ENCODE results near the gene BBX. TPM values are rescaled to one million over a fixed set of nuclear protein-coding genes. Genes with fewer than 3 reads are reported as not detected.

Gene BBX
- total RNA-seq, 5 donors from 2014 or later (not counting 1 experiment from before 2014, with no cell fraction given), result 67.7 to 89.8 (median 82.0) TPM

DNA sequence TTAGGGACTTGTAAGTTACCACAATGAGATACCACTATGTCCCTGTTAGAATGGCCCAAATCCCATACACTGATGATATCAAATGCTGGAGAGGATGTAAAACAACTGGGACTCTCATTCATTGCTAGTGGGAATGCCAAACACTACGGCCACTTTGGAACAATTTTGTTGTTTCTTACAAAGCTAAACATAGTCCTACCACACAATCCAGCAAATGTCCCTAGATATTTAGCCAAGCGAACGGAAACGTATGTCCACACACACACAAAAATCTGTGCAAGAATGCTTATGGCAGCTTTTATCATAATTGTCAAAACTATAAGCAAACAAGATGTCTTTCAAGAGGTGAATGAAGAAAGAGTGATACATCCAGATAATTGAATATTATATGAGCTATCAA is 296.9 kb downstream of the BBX start:
- Histone ChIP-seq H3K4me1 (ENCODE audit: control insufficient read depth in 1 of 2, extremely low read depth in 1 of 2, insufficient read depth in 2 of 2, low read length in 2 of 2) (no peaks in the 10 kb centered on the region), H3K27ac (ENCODE audit: low read length) (no peak overlapping the region), H3K4me3 (ENCODE audit: control insufficient read depth in 1 of 2, extremely low read depth in 1 of 2, low read length in 1 of 2) (no peak overlapping the region), H3K27me3 (replicated peaks in 1 of 2; ENCODE audit: control insufficient read depth in 2 of 2, extremely low read depth in 1 of 2, insufficient read depth in 2 of 2, low read length in 1 of 2) (peaks cover 0 to 7% of the 10 kb centered on the region in 2 experiments), H3K36me3 (ENCODE audit: control insufficient read depth in 2 of 2, extremely low read depth in 1 of 2, insufficient read depth in 1 of 2, low read length in 1 of 2) (no peaks in the 10 kb centered on the region), H3K9me3 (no peaks in the 10 kb centered on the region)
- Mint-ChIP-seq H3K27ac (no peak overlapping the region), H3K4me1 (no peaks in the 10 kb centered on the region), H3K36me3 (no peaks in the 10 kb centered on the region), H3K9me3 (no peaks in the 10 kb centered on the region), H3K4me3 (no peak overlapping the region), H3K27me3 (peaks cover 18 to 30% of the 10 kb centered on the region in 2 donors)
- 71% methylated on average over 1 of the region's 4 CpGs for WGBS (ENCODE audit: insufficient coverage)
- ATAC-seq (replicated peaks in 1 of 4), result no peak
- CTCF ChIA-PET, result no interaction called here
- POLR2A ChIA-PET, result no interaction called here
- DNase-seq, result no peak

DNA sequence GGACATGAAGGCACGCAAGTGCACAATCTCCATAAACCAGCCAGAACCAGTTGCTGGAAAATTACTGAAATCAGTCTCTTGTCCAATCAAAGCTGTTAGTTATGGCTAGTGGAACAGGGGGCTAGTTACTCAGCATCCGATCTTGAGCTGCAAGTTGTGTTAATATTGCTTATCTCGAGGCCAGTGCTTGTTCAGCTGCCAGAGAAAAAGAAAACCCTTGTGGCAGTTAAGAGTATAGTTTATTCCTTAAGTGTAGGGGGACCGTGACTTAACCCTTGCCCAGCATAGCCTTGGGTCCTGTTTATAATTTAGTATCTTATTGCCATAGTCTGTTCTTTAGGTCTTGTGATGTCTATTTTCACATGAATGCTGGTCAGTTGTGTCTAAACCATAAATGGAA is 299.5 kb downstream of the BBX start:
- ATAC-seq (replicated peaks in 1 of 4), result no peak
- H3K36me3 Mint-ChIP-seq, result no peaks in the 10 kb centered on the region
- no peak for DNase-seq
- Histone ChIP-seq H3K4me1 (ENCODE audit: control insufficient read depth in 1 of 2, extremely low read depth in 1 of 2, insufficient read depth in 2 of 2, low read length in 2 of 2) (no peaks in the 10 kb centered on the region), H3K27me3 (replicated peaks in 1 of 2; ENCODE audit: control insufficient read depth in 2 of 2, extremely low read depth in 1 of 2, insufficient read depth in 2 of 2, low read length in 1 of 2) (peaks cover 0 to 7% of the 10 kb centered on the region in 2 experiments), H3K4me3 (ENCODE audit: control insufficient read depth in 1 of 2, extremely low read depth in 1 of 2, low read length in 1 of 2) (no peak overlapping the region), H3K36me3 (ENCODE audit: control insufficient read depth in 2 of 2, extremely low read depth in 1 of 2, insufficient read depth in 1 of 2, low read length in 1 of 2) (no peaks in the 10 kb centered on the region), H3K9me3 (no peaks in the 10 kb centered on the region), H3K27ac (ENCODE audit: low read length) (no peak overlapping the region)
- ChIA-PET POLR2A (no interaction called here), CTCF (interaction anchor here in 1 of 2 donors (0.6 kb wide), 1 partner anchor 671 kb away, joined by 5 read pairs; no protein-coding TSS in a partner anchor)
- no peaks in the 10 kb centered on the region for H3K4me1 Mint-ChIP-seq
- no peaks in the 10 kb centered on the region for H3K9me3 Mint-ChIP-seq
- no peak overlapping the region for H3K4me3 Mint-ChIP-seq
- WGBS (ENCODE audit: insufficient coverage), result 94% methylated on average over 3 of the region's 4 CpGs
- no peak overlapping the region for H3K27ac Mint-ChIP-seq
- H3K27me3 Mint-ChIP-seq, result peaks cover 18 to 32% of the 10 kb centered on the region in 2 donors

DNA sequence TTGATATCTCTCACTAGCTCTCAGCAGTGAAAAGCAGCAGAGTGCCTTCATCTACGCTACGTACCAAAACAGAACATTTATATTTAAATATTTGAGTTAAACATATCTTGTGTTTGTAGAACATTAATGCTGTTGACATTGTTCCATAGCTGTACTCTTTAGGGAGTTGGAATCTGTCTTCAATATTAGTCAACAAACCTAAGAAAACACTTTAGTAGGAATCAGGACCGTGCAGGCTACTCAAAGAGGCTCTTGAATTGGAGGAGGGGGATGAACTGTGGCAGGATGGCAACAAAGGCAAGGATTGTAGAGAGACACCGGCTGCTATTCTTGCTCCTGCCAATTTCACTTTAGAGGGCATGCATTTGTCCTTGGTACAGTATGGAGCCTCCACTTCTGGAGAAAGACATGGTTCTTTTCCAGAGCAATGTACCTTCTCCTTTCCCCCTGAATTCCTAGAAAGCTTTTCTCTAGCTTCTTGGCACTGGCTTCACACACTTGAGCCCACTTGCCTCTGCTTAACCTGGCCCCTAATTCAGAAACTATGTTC is 302.1 kb downstream of the BBX start:
- Histone ChIP-seq H3K9me3 (no peaks in the 10 kb centered on the region), H3K27ac (ENCODE audit: low read length) (no peak overlapping the region), H3K36me3 (ENCODE audit: control insufficient read depth in 2 of 2, extremely low read depth in 1 of 2, insufficient read depth in 1 of 2, low read length in 1 of 2) (no peaks in the 10 kb centered on the region), H3K4me3 (ENCODE audit: control insufficient read depth in 1 of 2, extremely low read depth in 1 of 2, low read length in 1 of 2) (no peak overlapping the region), H3K27me3 (replicated peaks in 1 of 2; ENCODE audit: control insufficient read depth in 2 of 2, extremely low read depth in 1 of 2, insufficient read depth in 2 of 2, low read length in 1 of 2) (peaks cover 0 to 4% of the 10 kb centered on the region in 2 experiments), H3K4me1 (ENCODE audit: control insufficient read depth in 1 of 2, extremely low read depth in 1 of 2, insufficient read depth in 2 of 2, low read length in 2 of 2) (no peaks in the 10 kb centered on the region)
- ChIA-PET CTCF (no interaction called here), POLR2A (no interaction called here)
- 100% methylated on average over 1 of the region's 4 CpGs for WGBS (ENCODE audit: insufficient coverage)
- H3K27ac Mint-ChIP-seq, result no peak overlapping the region
- H3K36me3 Mint-ChIP-seq, result no peaks in the 10 kb centered on the region
- DNase-seq, result no peak
- no peaks in the 10 kb centered on the region for H3K9me3 Mint-ChIP-seq
- no peak overlapping the region for H3K4me3 Mint-ChIP-seq
- peaks cover 12 to 20% of the 10 kb centered on the region in 2 donors for H3K27me3 Mint-ChIP-seq
- no peaks in the 10 kb centered on the region for H3K4me1 Mint-ChIP-seq
- ATAC-seq (replicated peaks in 1 of 4), result no peak

DNA sequence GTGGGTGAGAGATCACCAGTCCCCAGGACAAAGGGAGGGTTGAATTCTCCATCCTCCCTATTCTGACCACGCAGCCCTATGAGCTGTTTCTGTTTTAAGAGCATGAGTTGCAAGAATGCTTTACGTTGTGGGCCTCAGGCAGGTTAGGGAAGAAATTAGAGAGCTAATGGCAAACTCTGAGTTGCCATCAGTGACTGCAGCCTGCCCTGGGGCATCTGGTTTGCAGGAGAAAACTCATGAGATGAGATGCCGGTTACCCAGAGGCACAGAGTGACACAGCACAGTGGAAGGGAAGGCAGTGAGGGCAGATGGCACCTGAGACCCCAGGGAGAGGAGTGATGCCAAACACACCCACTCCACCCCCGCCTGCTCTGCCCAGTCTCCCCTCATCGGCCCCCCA is 302.8 kb downstream of the BBX start:
- H3K4me3 Mint-ChIP-seq, result no peak overlapping the region
- H3K9me3 ChIP-seq, result no peaks in the 10 kb centered on the region
- no peaks in the 10 kb centered on the region for H3K4me1 ChIP-seq (ENCODE audit: control insufficient read depth in 1 of 2, extremely low read depth in 1 of 2, insufficient read depth in 2 of 2, low read length in 2 of 2)
- no peak overlapping the region for H3K27ac ChIP-seq (ENCODE audit: low read length)
- no peak for DNase-seq
- no peak overlapping the region for H3K4me3 ChIP-seq (ENCODE audit: control insufficient read depth in 1 of 2, extremely low read depth in 1 of 2, low read length in 1 of 2)
- H3K4me1 Mint-ChIP-seq, result no peaks in the 10 kb centered on the region
- ChIA-PET POLR2A (no interaction called here), CTCF (no interaction called here)
- no peak overlapping the region for H3K27ac Mint-ChIP-seq
- WGBS (ENCODE audit: insufficient coverage), result no CpG with 5 or more reads among the region's 5 CpGs
- H3K36me3 ChIP-seq (ENCODE audit: control insufficient read depth in 2 of 2, extremely low read depth in 1 of 2, insufficient read depth in 1 of 2, low read length in 1 of 2), result no peaks in the 10 kb centered on the region
- peaks cover 11 to 15% of the 10 kb centered on the region in 2 donors for H3K27me3 Mint-ChIP-seq
- no peak for ATAC-seq (replicated peaks in 1 of 4)
- no peaks in the 10 kb centered on the region for H3K27me3 ChIP-seq (replicated peaks in 1 of 2; ENCODE audit: control insufficient read depth in 2 of 2, extremely low read depth in 1 of 2, insufficient read depth in 2 of 2, low read length in 1 of 2)
- H3K9me3 Mint-ChIP-seq, result no peaks in the 10 kb centered on the region
- no peaks in the 10 kb centered on the region for H3K36me3 Mint-ChIP-seq

DNA sequence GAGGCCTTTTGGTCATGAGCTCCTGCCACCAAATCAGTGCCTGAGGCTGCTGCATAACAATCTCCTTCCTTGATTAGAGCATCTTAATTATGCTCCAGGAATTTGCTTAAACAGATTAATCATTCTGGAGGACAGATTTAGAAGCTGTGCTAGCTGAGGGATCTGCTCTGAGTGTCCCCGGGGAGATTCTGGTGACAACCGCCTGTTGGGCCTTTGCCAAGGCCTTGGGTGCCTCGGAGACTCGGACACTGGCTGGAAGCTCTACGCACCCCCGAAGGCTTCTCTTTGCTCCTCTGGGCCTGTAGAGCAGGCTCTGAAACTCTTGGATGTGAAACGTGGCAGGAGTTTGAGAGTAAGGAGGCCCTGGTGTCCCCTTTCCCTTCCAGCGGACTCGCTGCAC is 304.0 kb downstream of the BBX start:
- POLR2A ChIA-PET, result no interaction called here
- no peaks in the 10 kb centered on the region for H3K9me3 Mint-ChIP-seq
- Histone ChIP-seq H3K27ac (ENCODE audit: low read length) (no peak overlapping the region), H3K4me3 (ENCODE audit: control insufficient read depth in 1 of 2, extremely low read depth in 1 of 2, low read length in 1 of 2) (no peak overlapping the region), H3K4me1 (ENCODE audit: control insufficient read depth in 1 of 2, extremely low read depth in 1 of 2, insufficient read depth in 2 of 2, low read length in 2 of 2) (no peaks in the 10 kb centered on the region), H3K36me3 (ENCODE audit: control insufficient read depth in 2 of 2, extremely low read depth in 1 of 2, insufficient read depth in 1 of 2, low read length in 1 of 2) (no peaks in the 10 kb centered on the region), H3K9me3 (no peaks in the 10 kb centered on the region), H3K27me3 (replicated peaks in 1 of 2; ENCODE audit: control insufficient read depth in 2 of 2, extremely low read depth in 1 of 2, insufficient read depth in 2 of 2, low read length in 1 of 2) (no peaks in the 10 kb centered on the region)
- no peak overlapping the region for H3K4me3 Mint-ChIP-seq
- ATAC-seq (replicated peaks in 1 of 4) (no peak), DNase-seq (no peak)
- H3K27me3 Mint-ChIP-seq, result peaks cover 9 to 10% of the 10 kb centered on the region in 2 donors
- H3K27ac Mint-ChIP-seq, result no peak overlapping the region
- CTCF ChIA-PET, result no interaction called here
- H3K4me1 Mint-ChIP-seq, result no peaks in the 10 kb centered on the region
- WGBS (ENCODE audit: insufficient coverage), result 94% methylated on average over 6 of the region's 9 CpGs
- no peaks in the 10 kb centered on the region for H3K36me3 Mint-ChIP-seq

DNA sequence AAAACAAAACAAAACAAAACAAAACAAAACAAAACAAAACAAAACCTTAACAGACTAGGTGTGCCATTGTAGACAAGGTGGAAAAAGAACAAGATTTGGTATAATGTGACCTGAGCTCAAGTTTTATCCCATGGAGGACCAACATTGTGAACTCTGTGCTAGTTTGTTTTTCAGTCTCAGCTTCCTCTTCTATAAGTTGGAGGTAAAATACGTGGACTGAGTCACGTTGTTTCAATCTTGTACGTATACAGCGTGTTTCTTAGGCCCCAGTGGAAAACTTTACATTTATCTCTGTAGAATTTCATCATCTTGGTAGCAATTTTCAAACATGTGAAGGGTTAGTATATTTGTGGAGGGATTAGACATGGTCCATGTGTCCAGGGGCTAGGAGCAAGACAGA is 306.4 kb downstream of the BBX start:
- Mint-ChIP-seq H3K36me3 (no peaks in the 10 kb centered on the region), H3K4me1 (no peaks in the 10 kb centered on the region), H3K9me3 (no peaks in the 10 kb centered on the region), H3K4me3 (no peak overlapping the region), H3K27me3 (peaks cover 0 to 3% of the 10 kb centered on the region in 2 donors), H3K27ac (no peak overlapping the region)
- Histone ChIP-seq H3K4me3 (ENCODE audit: control insufficient read depth in 1 of 2, extremely low read depth in 1 of 2, low read length in 1 of 2) (no peak overlapping the region), H3K9me3 (no peaks in the 10 kb centered on the region), H3K36me3 (ENCODE audit: control insufficient read depth in 2 of 2, extremely low read depth in 1 of 2, insufficient read depth in 1 of 2, low read length in 1 of 2) (no peaks in the 10 kb centered on the region), H3K27me3 (replicated peaks in 1 of 2; ENCODE audit: control insufficient read depth in 2 of 2, extremely low read depth in 1 of 2, insufficient read depth in 2 of 2, low read length in 1 of 2) (no peaks in the 10 kb centered on the region), H3K27ac (ENCODE audit: low read length) (no peak overlapping the region), H3K4me1 (ENCODE audit: control insufficient read depth in 1 of 2, extremely low read depth in 1 of 2, insufficient read depth in 2 of 2, low read length in 2 of 2) (no peaks in the 10 kb centered on the region)
- DNase-seq (no peak), ATAC-seq (replicated peaks in 1 of 4) (no peak)
- WGBS (ENCODE audit: insufficient coverage), result 92% methylated on average over 4 of the region's 4 CpGs
- ChIA-PET CTCF (interaction anchor here in 1 of 2 donors (0.6 kb wide), 1 partner anchor 767 kb away, joined by 3 read pairs; no protein-coding TSS in a partner anchor), POLR2A (no interaction called here)

DNA sequence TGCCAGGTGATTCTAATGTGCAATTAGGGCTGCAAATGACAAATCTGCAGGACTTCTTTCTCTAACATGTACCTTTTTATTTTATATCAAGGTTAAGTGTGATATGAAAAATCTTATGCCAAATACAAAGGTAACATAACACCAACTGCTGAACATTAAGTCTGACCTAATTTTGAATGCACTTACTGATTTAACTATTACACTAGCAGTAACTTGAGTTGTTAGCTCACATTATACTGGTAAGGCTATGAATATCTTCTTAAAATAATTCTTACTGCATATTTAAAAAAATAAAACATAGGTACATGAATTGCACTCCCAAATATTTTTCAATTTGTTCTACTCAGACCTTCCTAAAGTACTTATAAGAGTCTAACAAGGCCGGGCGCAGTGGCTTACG is 308.8 kb downstream of the BBX start:
- WGBS (ENCODE audit: insufficient coverage), result no CpG with 5 or more reads among the region's 3 CpGs
- ChIA-PET POLR2A (no interaction called here), CTCF (no interaction called here)
- Mint-ChIP-seq H3K4me1 (no peaks in the 10 kb centered on the region), H3K4me3 (no peak overlapping the region), H3K36me3 (no peaks in the 10 kb centered on the region), H3K27me3 (peaks cover 0 to under 1% of the 10 kb centered on the region in 2 donors), H3K27ac (no peak overlapping the region), H3K9me3 (no peaks in the 10 kb centered on the region)
- Histone ChIP-seq H3K36me3 (ENCODE audit: control insufficient read depth in 2 of 2, extremely low read depth in 1 of 2, insufficient read depth in 1 of 2, low read length in 1 of 2) (no peaks in the 10 kb centered on the region), H3K27me3 (replicated peaks in 1 of 2; ENCODE audit: control insufficient read depth in 2 of 2, extremely low read depth in 1 of 2, insufficient read depth in 2 of 2, low read length in 1 of 2) (peaks cover 0 to 3% of the 10 kb centered on the region in 2 experiments), H3K4me1 (ENCODE audit: control insufficient read depth in 1 of 2, extremely low read depth in 1 of 2, insufficient read depth in 2 of 2, low read length in 2 of 2) (no peaks in the 10 kb centered on the region), H3K4me3 (ENCODE audit: control insufficient read depth in 1 of 2, extremely low read depth in 1 of 2, low read length in 1 of 2) (no peak overlapping the region), H3K9me3 (no peaks in the 10 kb centered on the region), H3K27ac (ENCODE audit: low read length) (no peak overlapping the region)
- DNase-seq, result no peak
- ATAC-seq (replicated peaks in 1 of 4), result no peak

Measured in T-cell (primary cell).